DND-41 (cell line): ENCODE data around the gene CDKN2B.

ENCODE experiments used
- EZH2 ChIP-seq: IDR thresholded peaks from 3 replicates; pipeline ENCODE4 v1.6.1; 2012; ENCODE audit warnings: borderline replicate concordance, low read depth, mild to moderate bottlenecking, moderate library complexity, low read length, inconsistent platforms; ENCODE audit not compliant: severe bottlenecking
- TF ChIP-seq, protein P1 (sequence below): IDR thresholded peaks from 2 replicates; pipeline ENCODE4 v1.5.1; 2012; ENCODE audit warnings: borderline replicate concordance, low read length, moderate library complexity, mild to moderate bottlenecking; ENCODE audit not compliant: poor library complexity, severe bottlenecking; ENCODE audit errors: extremely low read depth

DNA sequence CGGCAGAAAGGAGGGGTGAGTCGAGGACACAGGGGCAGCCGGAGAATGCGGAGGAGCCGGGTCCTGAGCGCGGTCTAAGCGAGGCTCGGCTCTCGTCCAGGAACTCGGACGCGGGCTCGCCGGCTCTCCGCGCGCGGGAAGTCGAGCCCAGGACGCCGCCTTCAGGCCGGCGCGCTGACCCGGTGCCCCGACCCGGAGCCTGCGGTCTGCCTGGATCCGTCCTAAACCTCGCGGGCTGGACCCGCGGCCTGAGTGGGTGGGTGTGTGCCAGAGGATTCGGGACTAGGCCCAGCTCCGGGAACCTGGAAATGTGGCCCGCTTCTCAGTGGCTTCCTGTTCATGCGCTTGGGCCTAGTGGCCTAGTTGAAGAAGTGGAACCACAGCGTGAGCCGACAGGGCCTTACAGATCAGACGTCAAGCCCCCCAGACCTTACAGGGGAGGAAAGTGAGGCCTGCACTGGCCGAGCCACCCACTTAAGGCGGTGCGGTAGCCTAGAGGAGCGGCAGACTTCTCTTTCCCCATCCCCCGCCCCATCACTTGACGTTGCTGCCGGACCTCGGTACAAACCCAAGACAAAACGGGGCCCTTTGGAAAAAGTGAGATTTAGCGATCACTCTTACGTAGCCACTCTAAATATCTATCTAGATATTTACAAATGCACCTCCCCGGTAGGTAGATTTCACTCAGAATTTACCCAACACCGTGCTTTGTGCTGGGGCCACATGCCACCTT, 13.3 kb downstream of the CDKN2B start:
- TF ChIP-seq, protein P1, sequence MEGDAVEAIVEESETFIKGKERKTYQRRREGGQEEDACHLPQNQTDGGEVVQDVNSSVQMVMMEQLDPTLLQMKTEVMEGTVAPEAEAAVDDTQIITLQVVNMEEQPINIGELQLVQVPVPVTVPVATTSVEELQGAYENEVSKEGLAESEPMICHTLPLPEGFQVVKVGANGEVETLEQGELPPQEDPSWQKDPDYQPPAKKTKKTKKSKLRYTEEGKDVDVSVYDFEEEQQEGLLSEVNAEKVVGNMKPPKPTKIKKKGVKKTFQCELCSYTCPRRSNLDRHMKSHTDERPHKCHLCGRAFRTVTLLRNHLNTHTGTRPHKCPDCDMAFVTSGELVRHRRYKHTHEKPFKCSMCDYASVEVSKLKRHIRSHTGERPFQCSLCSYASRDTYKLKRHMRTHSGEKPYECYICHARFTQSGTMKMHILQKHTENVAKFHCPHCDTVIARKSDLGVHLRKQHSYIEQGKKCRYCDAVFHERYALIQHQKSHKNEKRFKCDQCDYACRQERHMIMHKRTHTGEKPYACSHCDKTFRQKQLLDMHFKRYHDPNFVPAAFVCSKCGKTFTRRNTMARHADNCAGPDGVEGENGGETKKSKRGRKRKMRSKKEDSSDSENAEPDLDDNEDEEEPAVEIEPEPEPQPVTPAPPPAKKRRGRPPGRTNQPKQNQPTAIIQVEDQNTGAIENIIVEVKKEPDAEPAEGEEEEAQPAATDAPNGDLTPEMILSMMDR = no peak
- no peak for TF ChIP-seq EZH2
